Gastroesophageal sphincter (tissue), 2 donors: Measurements from ENCODE around the gene DFFB.

Experiments
- EP300 ChIP-seq: sonication (generic); formaldehyde crosslinking; IDR thresholded peaks from one replicate; pipeline ENCODE4 v1.6.1; 2017; ENCODE audit warnings: antibody characterized with exemption, mild to moderate bottlenecking
- POLR2AphosphoS5 ChIP-seq: sonication (generic); formaldehyde crosslinking; IDR thresholded peaks from one replicate; pipeline ENCODE4 v1.6.1; 2017; ENCODE audit warnings: antibody characterized with exemption

- TF ChIP-seq EP300 = no peak
- no peak for TF ChIP-seq POLR2AphosphoS5
Measured at GRCh38 chr1:3911981-3912808, 54.9 kb downstream of the DFFB start.
